ENCODE measurements around the gene PLXNA2. TPM values are rescaled to one million over a fixed set of nuclear protein-coding genes. Genes with fewer than 3 reads are reported as not detected.

The PLXNA2 gene
- total and polyA plus RNA-seq, 2 donors (not counting 3 experiments of a cell fraction or from before 2014, with no cell fraction given): 42.6 to 229 TPM

DNA sequence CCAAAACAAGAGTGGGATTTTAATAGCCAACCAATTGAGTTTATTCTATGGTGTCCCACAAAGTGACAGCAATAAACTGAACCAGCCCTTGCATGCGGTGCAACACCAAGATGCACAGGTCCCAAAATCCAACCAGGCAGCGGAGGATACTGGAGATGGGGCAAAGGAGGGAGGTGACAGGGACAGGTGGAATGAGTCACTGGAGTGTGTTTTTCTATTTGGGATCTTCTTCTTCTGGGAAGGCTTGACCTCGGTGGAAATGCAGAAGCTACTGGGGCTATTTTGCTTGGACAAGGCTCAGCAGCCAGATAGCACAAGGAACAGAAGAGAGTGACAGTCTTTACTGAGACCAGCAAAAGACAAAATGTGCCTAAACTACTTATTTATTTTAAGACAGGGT lies 97.5 kb downstream of the PLXNA2 start:
- Histone ChIP-seq H3K27ac (ENCODE audit: insufficient read depth, low read depth, low read length) (no peak overlapping the region), H3K4me2 (ENCODE audit: insufficient read depth, low read length) (no peak overlapping the region), H3K4me1 (ENCODE audit: control insufficient read depth, extremely low read depth, insufficient read depth, low read length) (peaks cover 8% of the 10 kb centered on the region), H4K20me1 (replicated peaks; ENCODE audit: control insufficient read depth, extremely low read depth, insufficient read depth, low read length) (no peaks in the 10 kb centered on the region), H3K9me1 (replicated peaks; ENCODE audit: control insufficient read depth, extremely low read depth, insufficient read depth, low read length) (no peaks in the 10 kb centered on the region), H3K79me2 (ENCODE audit: control insufficient read depth, insufficient read depth, low read length) (peaks cover 95% of the 10 kb centered on the region), H3K9ac (replicated peaks; ENCODE audit: extremely low read depth, insufficient read depth, low read length) (no peak overlapping the region), H3K36me3 (ENCODE audit: control insufficient read depth in 2 of 2, extremely low read depth in 1 of 2, insufficient read depth in 2 of 2, low read length in 2 of 2) (peaks cover 12 to 16% of the 10 kb centered on the region in 2 experiments), H3K9me3 (replicated peaks; ENCODE audit: control insufficient read depth, insufficient read depth, low read length) (no peaks in the 10 kb centered on the region), H2AFZ (ENCODE audit: low read depth, low read length) (no peak overlapping the region), H3K4me3 (replicated peaks in 1 of 3; ENCODE audit: insufficient read depth in 1 of 3, low read depth in 1 of 3, low read length in 3 of 3) (no peak overlapping the region), H3K27me3 (ENCODE audit: control insufficient read depth in 2 of 2, insufficient read depth in 2 of 2, low read length in 2 of 2) (no peaks in the 10 kb centered on the region)
- no peak for DNase-seq (ENCODE audit: low read depth, low spot score)
- intact Hi-C loops (cut with micrococcal nuclease): no loop called here
- TF ChIP-seq JUN (IDR thresholded peaks at IDR 0.05; ENCODE audit: borderline replicate concordance, insufficient read depth, insufficient read length, low read depth) (no peak), POLR2AphosphoS5 (IDR thresholded peaks at IDR 0.05; ENCODE audit: insufficient read depth, low read depth, low read length) (no peak), FOS (IDR thresholded peaks at IDR 0.05; ENCODE audit: borderline replicate concordance, insufficient read depth, low read length) (no peak), MYC (IDR thresholded peaks at IDR 0.05; ENCODE audit: low read depth, low read length) (no peak), GATA2 (IDR thresholded peaks at IDR 0.05; ENCODE audit: insufficient read depth, insufficient read length, low read depth, low read length) (no peak), POLR2A (IDR thresholded peaks at IDR 0.05; ENCODE audit: low read depth, low read length) (no peak), EZH2 (IDR thresholded peaks at IDR 0.05; ENCODE audit: borderline replicate concordance, low read depth, low read length, severe bottlenecking) (no peak)
- TF ChIP-seq, protein P1, sequence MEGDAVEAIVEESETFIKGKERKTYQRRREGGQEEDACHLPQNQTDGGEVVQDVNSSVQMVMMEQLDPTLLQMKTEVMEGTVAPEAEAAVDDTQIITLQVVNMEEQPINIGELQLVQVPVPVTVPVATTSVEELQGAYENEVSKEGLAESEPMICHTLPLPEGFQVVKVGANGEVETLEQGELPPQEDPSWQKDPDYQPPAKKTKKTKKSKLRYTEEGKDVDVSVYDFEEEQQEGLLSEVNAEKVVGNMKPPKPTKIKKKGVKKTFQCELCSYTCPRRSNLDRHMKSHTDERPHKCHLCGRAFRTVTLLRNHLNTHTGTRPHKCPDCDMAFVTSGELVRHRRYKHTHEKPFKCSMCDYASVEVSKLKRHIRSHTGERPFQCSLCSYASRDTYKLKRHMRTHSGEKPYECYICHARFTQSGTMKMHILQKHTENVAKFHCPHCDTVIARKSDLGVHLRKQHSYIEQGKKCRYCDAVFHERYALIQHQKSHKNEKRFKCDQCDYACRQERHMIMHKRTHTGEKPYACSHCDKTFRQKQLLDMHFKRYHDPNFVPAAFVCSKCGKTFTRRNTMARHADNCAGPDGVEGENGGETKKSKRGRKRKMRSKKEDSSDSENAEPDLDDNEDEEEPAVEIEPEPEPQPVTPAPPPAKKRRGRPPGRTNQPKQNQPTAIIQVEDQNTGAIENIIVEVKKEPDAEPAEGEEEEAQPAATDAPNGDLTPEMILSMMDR (IDR thresholded peaks at IDR 0.05; ENCODE audit: extremely low read depth in 1 of 2, insufficient read depth in 1 of 2, low read depth in 1 of 2, low read length in 2 of 2): no peak
- TF ChIP-seq, protein P2, sequence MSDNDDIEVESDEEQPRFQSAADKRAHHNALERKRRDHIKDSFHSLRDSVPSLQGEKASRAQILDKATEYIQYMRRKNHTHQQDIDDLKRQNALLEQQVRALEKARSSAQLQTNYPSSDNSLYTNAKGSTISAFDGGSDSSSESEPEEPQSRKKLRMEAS (IDR thresholded peaks at IDR 0.05; ENCODE audit: insufficient read depth, insufficient read length): no peak
- no TSS peak for BruUV-seq (replicated peaks)
- no peak for FAIRE-seq
- ChIA-PET POLR2A (no interaction called here), CTCF (interaction anchor here (0.9 to 1.6 kb wide), 4 partner anchors 14 to 96 kb away, joined by 3 to 7 read pairs (median 4); no protein-coding TSS in a partner anchor)
- dilution Hi-C loops (cut with MboI; ENCODE audit: extremely low pct_ligation_motif_present, low sequenced_read_pairs): loop anchor here (25.0 kb wide), 1 partner anchor 91 kb away; the partner anchor contains the start of gene PLXNA2
